OCI-LY3 (cell line): Measurements from ENCODE around the gene NUP93.

Experiments used
- H2AFZ ChIP-seq: fragments of 200-600, 300-600 bp; shearing (Covaris generic); 2 replicates; pipeline ENCODE4 v1.6.0; 2014; ENCODE audit warnings: antibody characterized with exemption, low read depth, low read length
- H3K27ac ChIP-seq: fragments of 200-600, 300-600 bp; sonication (generic); 2 replicates; pipeline ENCODE4 v1.5.1; 2014; ENCODE audit warnings: mild to moderate bottlenecking, low read length, moderate library complexity, mixed read lengths
- H3K27me3 ChIP-seq: fragments of 200-600, 300-600 bp; sonication (generic); 2 replicates; pipeline ENCODE4 v1.6.1; 2014; ENCODE audit warnings: low read depth, low read length, mixed read lengths
- H3K36me3 ChIP-seq: fragments of 200-600, 300-600 bp; sonication (generic); replicated peaks from 2 replicates; pipeline ENCODE3; 2014; ENCODE audit warnings: low read depth, low read length, mixed read lengths
- H3K4me1 ChIP-seq: fragments of 300-600, 200-600 bp; sonication (generic); 2 replicates; pipeline ENCODE4 v1.6.1; 2014; ENCODE audit warnings: low read length, mixed read lengths
- H3K4me2 ChIP-seq: fragments of 200-600, 300-600 bp; sonication (generic); 2 replicates; pipeline ENCODE4 v1.6.1; 2014; ENCODE audit warnings: low read length, mixed read lengths
- H3K4me3 ChIP-seq: fragments of 300-600, 200-600 bp; sonication (generic); 2 replicates; pipeline ENCODE4 v1.5.1; 2014; ENCODE audit warnings: antibody characterized with exemption, mild to moderate bottlenecking, low read length, moderate library complexity
- H3K79me2 ChIP-seq: fragments of 300-600, 200-600 bp; shearing (Covaris generic); 2 replicates; pipeline ENCODE4 v1.6.1; 2014; ENCODE audit warnings: mild to moderate bottlenecking, low read length, mixed read lengths
- H3K9ac ChIP-seq: fragments of 300-600, 200-600 bp; shearing (Covaris generic); 2 replicates; pipeline ENCODE4 v1.6.0; 2014; ENCODE audit warnings: mild to moderate bottlenecking, low read length, moderate library complexity
- H3K9me3 ChIP-seq: fragments of 200-600, 300-600 bp; shearing (Covaris generic); 2 replicates; pipeline ENCODE4 v1.6.1; 2014; ENCODE audit warnings: low read length, mixed read lengths; ENCODE audit not compliant: insufficient read depth
- H4K20me1 ChIP-seq: fragments of 200-600, 300-600 bp; sonication (generic); 2 replicates; pipeline ENCODE4 v1.6.1; 2016; ENCODE audit warnings: low read length, mixed read lengths; ENCODE audit not compliant: insufficient read depth
- EZH2phosphoT487 ChIP-seq: fragments of 200-600 bp; shearing (Covaris generic); IDR thresholded peaks from 2 replicates; pipeline ENCODE4 v1.6.1; 2018; ENCODE audit warnings: antibody characterized with exemption, mixed run types, low read depth
- TF ChIP-seq, protein P1 (sequence below): fragments of 200-600, 300-600 bp; sonication (generic); IDR thresholded peaks from 2 replicates; pipeline ENCODE4 v1.5.1; 2014; ENCODE audit warnings: antibody characterized with exemption, low read length, low read depth

Gene NUP93

DNA sequence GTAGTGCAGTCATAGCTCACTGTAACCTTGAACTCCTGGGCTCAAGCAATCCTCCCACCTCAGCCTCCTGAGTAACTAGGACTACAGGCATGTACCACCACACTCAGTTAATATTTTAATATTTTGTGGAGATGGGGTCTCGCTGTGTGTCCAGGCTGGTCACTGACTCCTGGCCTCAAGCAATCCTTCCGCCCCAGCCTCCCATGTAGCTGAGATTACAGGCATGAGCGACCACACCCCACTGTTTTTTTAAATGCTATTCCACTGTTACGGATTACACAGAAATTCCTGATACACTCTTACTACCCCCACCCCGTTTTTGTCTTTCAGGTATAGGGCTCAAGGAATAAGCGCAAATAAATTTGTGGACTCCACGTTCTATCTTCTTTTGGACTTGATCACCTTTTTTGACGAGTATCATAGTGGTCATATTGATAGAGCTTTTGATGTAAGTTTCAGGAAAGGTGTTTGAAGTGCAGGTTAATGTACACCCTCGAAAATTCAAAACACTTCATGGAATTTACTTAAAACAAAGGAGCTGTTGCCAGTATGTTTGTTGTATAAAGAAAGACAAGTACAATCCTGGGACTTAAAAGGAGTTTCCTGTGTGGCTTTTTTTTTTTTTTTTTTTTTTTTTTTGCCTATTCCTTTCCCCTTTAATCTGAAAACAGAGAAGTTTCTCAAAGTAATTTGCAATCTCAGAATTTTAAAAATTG, 108.9 kb downstream of the NUP93 start:
- no peak overlapping the region for H3K4me2 ChIP-seq
- no peak overlapping the region for H3K4me3 ChIP-seq
- no peak overlapping the region for H2AFZ ChIP-seq
- no peak overlapping the region for H3K9ac ChIP-seq
- H3K27ac ChIP-seq, result no peak overlapping the region
- peaks cover 54% of the 10 kb centered on the region for H3K36me3 ChIP-seq
- no peaks in the 10 kb centered on the region for H3K4me1 ChIP-seq
- TF ChIP-seq EZH2phosphoT487, result no peak
- TF ChIP-seq, protein P1, sequence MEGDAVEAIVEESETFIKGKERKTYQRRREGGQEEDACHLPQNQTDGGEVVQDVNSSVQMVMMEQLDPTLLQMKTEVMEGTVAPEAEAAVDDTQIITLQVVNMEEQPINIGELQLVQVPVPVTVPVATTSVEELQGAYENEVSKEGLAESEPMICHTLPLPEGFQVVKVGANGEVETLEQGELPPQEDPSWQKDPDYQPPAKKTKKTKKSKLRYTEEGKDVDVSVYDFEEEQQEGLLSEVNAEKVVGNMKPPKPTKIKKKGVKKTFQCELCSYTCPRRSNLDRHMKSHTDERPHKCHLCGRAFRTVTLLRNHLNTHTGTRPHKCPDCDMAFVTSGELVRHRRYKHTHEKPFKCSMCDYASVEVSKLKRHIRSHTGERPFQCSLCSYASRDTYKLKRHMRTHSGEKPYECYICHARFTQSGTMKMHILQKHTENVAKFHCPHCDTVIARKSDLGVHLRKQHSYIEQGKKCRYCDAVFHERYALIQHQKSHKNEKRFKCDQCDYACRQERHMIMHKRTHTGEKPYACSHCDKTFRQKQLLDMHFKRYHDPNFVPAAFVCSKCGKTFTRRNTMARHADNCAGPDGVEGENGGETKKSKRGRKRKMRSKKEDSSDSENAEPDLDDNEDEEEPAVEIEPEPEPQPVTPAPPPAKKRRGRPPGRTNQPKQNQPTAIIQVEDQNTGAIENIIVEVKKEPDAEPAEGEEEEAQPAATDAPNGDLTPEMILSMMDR, result no peak
- no peaks in the 10 kb centered on the region for H3K9me3 ChIP-seq
- no peaks in the 10 kb centered on the region for H4K20me1 ChIP-seq
- no peaks in the 10 kb centered on the region for H3K79me2 ChIP-seq
- no peaks in the 10 kb centered on the region for H3K27me3 ChIP-seq

DNA sequence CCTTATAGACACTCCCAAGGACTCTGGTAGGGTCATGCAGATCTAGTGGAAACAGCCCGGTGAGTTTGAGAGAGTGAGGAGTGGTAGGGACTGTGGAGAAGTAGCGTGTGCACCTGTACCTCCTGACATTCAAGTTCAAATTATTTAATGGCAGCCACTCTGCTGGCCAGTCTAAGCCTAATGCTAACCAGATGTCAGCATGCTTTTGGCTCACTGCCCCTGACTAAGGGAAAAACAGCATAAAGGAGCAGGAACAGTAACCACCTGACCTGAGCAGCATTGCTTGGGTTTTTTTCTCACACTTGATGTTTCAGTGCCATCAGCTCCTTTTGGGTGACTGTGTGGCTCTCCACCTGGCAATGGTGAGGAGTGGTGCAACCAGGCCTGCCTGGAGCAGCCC, 111.3 kb downstream of the NUP93 start:
- H3K4me2 ChIP-seq, result no peak overlapping the region
- H4K20me1 ChIP-seq, result no peaks in the 10 kb centered on the region
- no peak for TF ChIP-seq EZH2phosphoT487
- TF ChIP-seq, protein P1, result no peak
- H3K79me2 ChIP-seq, result no peaks in the 10 kb centered on the region
- no peak overlapping the region for H3K9ac ChIP-seq
- no peak overlapping the region for H3K4me3 ChIP-seq
- H3K36me3 ChIP-seq, result peaks cover 49% of the 10 kb centered on the region
- no peaks in the 10 kb centered on the region for H3K9me3 ChIP-seq
- H3K4me1 ChIP-seq, result no peaks in the 10 kb centered on the region
- H3K27ac ChIP-seq, result no peak overlapping the region
- no peak overlapping the region for H2AFZ ChIP-seq
- H3K27me3 ChIP-seq, result no peaks in the 10 kb centered on the region

DNA sequence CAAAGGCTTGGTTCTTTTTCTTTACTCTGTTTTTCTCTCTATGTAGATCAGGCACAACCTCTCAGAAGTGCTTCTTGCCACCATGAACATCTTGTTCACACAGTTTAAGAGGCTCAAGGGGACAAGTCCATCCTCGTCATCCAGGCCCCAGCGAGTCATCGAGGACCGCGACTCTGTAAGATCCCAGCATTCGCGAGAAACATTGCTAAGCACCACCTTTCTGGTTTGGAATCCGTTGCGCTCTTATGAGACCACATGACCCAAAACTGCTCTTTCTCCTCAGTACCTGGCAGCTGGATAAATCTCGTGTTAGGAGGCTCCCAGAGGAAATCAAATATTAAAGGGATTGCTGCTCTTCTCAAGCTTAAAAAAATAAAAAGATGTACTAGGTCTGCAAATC, 111.7 kb downstream of the NUP93 start:
- Histone ChIP-seq H3K36me3 (peaks cover 46% of the 10 kb centered on the region), H2AFZ (no peak overlapping the region), H3K27me3 (no peaks in the 10 kb centered on the region), H3K4me2 (no peak overlapping the region), H3K27ac (no peak overlapping the region), H3K4me3 (no peak overlapping the region), H3K9me3 (no peaks in the 10 kb centered on the region), H3K79me2 (no peaks in the 10 kb centered on the region), H4K20me1 (no peaks in the 10 kb centered on the region), H3K4me1 (peaks cover 2% of the 10 kb centered on the region), H3K9ac (no peak overlapping the region)
- no peak for TF ChIP-seq EZH2phosphoT487
- TF ChIP-seq, protein P1, result no peak

DNA sequence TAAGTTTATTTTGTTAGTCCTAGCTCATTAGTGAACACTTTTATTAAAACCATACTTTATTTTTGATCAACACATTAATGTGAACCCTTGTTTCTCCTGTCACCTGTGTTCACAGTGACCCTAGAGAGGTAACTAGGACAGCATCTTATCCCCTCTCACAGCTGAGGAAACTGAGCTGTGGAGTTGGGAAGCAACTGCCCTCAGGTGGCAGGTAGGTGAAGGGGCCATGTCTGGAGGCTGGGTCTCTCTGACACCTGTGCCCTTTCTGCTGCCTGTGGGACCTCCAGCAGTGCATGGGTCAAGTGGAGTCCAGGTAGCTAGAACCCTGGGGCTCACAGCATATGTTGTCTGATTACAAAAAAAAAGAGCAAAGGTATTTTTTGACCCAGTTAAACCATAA, 112.2 kb downstream of the NUP93 start:
- no peak for TF ChIP-seq EZH2phosphoT487
- TF ChIP-seq, protein P1, result no peak
- Histone ChIP-seq H3K4me3 (no peak overlapping the region), H2AFZ (no peak overlapping the region), H3K27me3 (no peaks in the 10 kb centered on the region), H4K20me1 (no peaks in the 10 kb centered on the region), H3K79me2 (no peaks in the 10 kb centered on the region), H3K4me1 (peaks cover 6% of the 10 kb centered on the region), H3K4me2 (no peak overlapping the region), H3K9ac (no peak overlapping the region), H3K27ac (no peak overlapping the region), H3K36me3 (peaks cover 42% of the 10 kb centered on the region), H3K9me3 (no peaks in the 10 kb centered on the region)
